H9 (cell line): Measurements from ENCODE around the gene SLC35F2. TPM values are rescaled to one million over a fixed set of nuclear protein-coding genes. Genes with fewer than 3 reads are reported as not detected.

Source experiments
- DNase-seq: peaks from one replicate; pipeline ENCODE4 v3.0.0-alpha.2; 2017
- H2AFZ ChIP-seq: one replicate; pipeline ENCODE4 v1.6.1; 2013; ENCODE audit warnings: mild to moderate bottlenecking, low read length, control low read depth, moderate library complexity
- H2AK5ac ChIP-seq: 2 replicates; pipeline ENCODE4 v1.6.1; 2013; ENCODE audit warnings: low read length, control low read depth, mixed read lengths; ENCODE audit not compliant: insufficient read length
- H2BK120ac ChIP-seq: one replicate; pipeline ENCODE4 v1.6.1; 2013; ENCODE audit warnings: low read depth, mild to moderate bottlenecking, low read length, control low read depth, inconsistent platforms; ENCODE audit not compliant: poor library complexity, severe bottlenecking
- H2BK12ac ChIP-seq: 2 replicates; pipeline ENCODE4 v1.6.1; 2013; ENCODE audit warnings: low read length, control low read depth, mixed read lengths, low read depth; ENCODE audit not compliant: insufficient read length
- H2BK15ac ChIP-seq: 2 replicates; pipeline ENCODE4 v1.6.1; 2013; ENCODE audit warnings: low read depth, low read length, control low read depth
- H2BK20ac ChIP-seq: one replicate; pipeline ENCODE4 v1.6.1; 2013; ENCODE audit warnings: low read depth, mild to moderate bottlenecking, low read length, control low read depth, inconsistent platforms; ENCODE audit not compliant: poor library complexity, severe bottlenecking
- H2BK5ac ChIP-seq: 2 replicates; pipeline ENCODE4 v1.6.1; 2013; ENCODE audit warnings: low read length, control low read depth, mixed read lengths; ENCODE audit not compliant: insufficient read length
- H3K14ac ChIP-seq: 2 replicates; pipeline ENCODE4 v1.6.1; 2013; ENCODE audit warnings: low read length, control low read depth; ENCODE audit not compliant: insufficient read depth
- H3K18ac ChIP-seq: 2 replicates; pipeline ENCODE4 v1.6.1; 2013; ENCODE audit warnings: low read depth, mild to moderate bottlenecking, mixed read lengths, low read length, control low read depth; ENCODE audit not compliant: insufficient read length
- H3K23ac ChIP-seq: 2 replicates; pipeline ENCODE4 v1.6.1; 2013; ENCODE audit warnings: low read length, control low read depth, mixed read lengths, low read depth; ENCODE audit not compliant: insufficient read length
- H3K23me2 ChIP-seq: 2 replicates; pipeline ENCODE4 v1.6.1; 2013; ENCODE audit warnings: low read depth, mild to moderate bottlenecking, mixed read lengths, low read length, control low read depth; ENCODE audit not compliant: insufficient read length, poor library complexity, severe bottlenecking
- H3K27ac ChIP-seq: 2 replicates; pipeline ENCODE4 v1.5.1; 2013; ENCODE audit warnings: low read length, control low read depth, mixed read lengths, low read depth; ENCODE audit not compliant: insufficient read length
- H3K27me3 ChIP-seq: 2 replicates; pipeline ENCODE4 v1.6.1; 2013; ENCODE audit warnings: low read length, control low read depth, inconsistent platforms; ENCODE audit not compliant: insufficient read depth
- H3K4ac ChIP-seq: 2 replicates; pipeline ENCODE4 v1.6.1; 2013; ENCODE audit warnings: low read depth, mild to moderate bottlenecking, control low read depth, inconsistent platforms, low read length, moderate library complexity
- H3K4me1 ChIP-seq: 2 replicates; pipeline ENCODE4 v1.6.1; 2013; ENCODE audit warnings: low read length, control low read depth, inconsistent platforms; ENCODE audit not compliant: insufficient read depth
- H3K4me2 ChIP-seq: 2 replicates; pipeline ENCODE4 v1.6.1; 2013; ENCODE audit warnings: low read length, control low read depth, mixed read lengths; ENCODE audit not compliant: insufficient read length, insufficient read depth
- H3K56ac ChIP-seq: 2 replicates; pipeline ENCODE4 v1.6.1; 2013; ENCODE audit warnings: low read depth, mild to moderate bottlenecking, mixed read lengths, low read length, control low read depth; ENCODE audit not compliant: insufficient read length
- H3K79me1 ChIP-seq: 2 replicates; pipeline ENCODE4 v1.6.1; 2013; ENCODE audit warnings: low read depth, mild to moderate bottlenecking, moderate library complexity, low read length, control low read depth, inconsistent platforms; ENCODE audit not compliant: insufficient read depth, poor library complexity, severe bottlenecking
- H3K79me2 ChIP-seq: 2 replicates; pipeline ENCODE4 v1.6.1; 2013; ENCODE audit warnings: low read length, control low read depth, inconsistent platforms; ENCODE audit not compliant: insufficient read depth
- H3K9ac ChIP-seq: 2 replicates; pipeline ENCODE4 v1.6.1; 2013; ENCODE audit warnings: low read length, control low read depth, mixed read lengths; ENCODE audit not compliant: insufficient read length; ENCODE audit errors: extremely low read depth
- H3K9me3 ChIP-seq: one replicate; pipeline ENCODE4 v1.6.1; 2013; ENCODE audit warnings: low read depth, low read length, inconsistent platforms; ENCODE audit not compliant: control insufficient read depth
- H3T11ph ChIP-seq: one replicate; pipeline ENCODE4 v1.6.1; 2013; ENCODE audit warnings: mild to moderate bottlenecking, low read length, control low read depth, inconsistent platforms
- H4K20me1 ChIP-seq: one replicate; pipeline ENCODE4 v1.6.1; 2013; ENCODE audit not compliant: control insufficient read depth, insufficient read length, insufficient read depth
- H4K5ac ChIP-seq: 2 replicates; pipeline ENCODE4 v1.6.1; 2013; ENCODE audit warnings: low read depth, mild to moderate bottlenecking, mixed read lengths, low read length, control low read depth; ENCODE audit not compliant: insufficient read length
- H4K8ac ChIP-seq: replicated peaks from 2 replicates; pipeline ENCODE4 v1.6.1; 2013; ENCODE audit warnings: low read length, control low read depth, mixed read lengths, low read depth; ENCODE audit not compliant: insufficient read length
- H4K91ac ChIP-seq: 2 replicates; pipeline ENCODE4 v1.6.1; 2013; ENCODE audit warnings: low read depth, mild to moderate bottlenecking, moderate library complexity, mixed read lengths, low read length, control low read depth; ENCODE audit not compliant: insufficient read length
- H3K27ac Mint-ChIP-seq, 3 experiments: 2 replicates in 2 of 3; 3 replicates in 1 of 3; pipeline ENCODE4 v1.8.0; 2020 to 2021; ENCODE audit warnings: mixed read lengths in 3 of 3, mild to moderate bottlenecking in 1 of 3, moderate library complexity in 1 of 3
- H3K27me3 Mint-ChIP-seq: 2 replicates; pipeline ENCODE4 v1.8.0; 2021; ENCODE audit warnings: low read depth, mild to moderate bottlenecking, moderate library complexity, mixed read lengths
- H3K36me3 Mint-ChIP-seq, 3 experiments: 2 replicates in 2 of 3; 3 replicates in 1 of 3; pipeline ENCODE4 v1.8.0; 2020 to 2021; ENCODE audit warnings: low read depth in 3 of 3, mixed read lengths in 3 of 3; ENCODE audit not compliant: insufficient read depth in 1 of 3
- H3K4me1 Mint-ChIP-seq, 2 experiments: 2 replicates each; pipeline ENCODE4 v1.8.0; 2020; ENCODE audit warnings: mixed read lengths in 2 of 2
- H3K4me3 Mint-ChIP-seq, 2 experiments: 2 replicates in 1 of 2; 3 replicates in 1 of 2; pipeline ENCODE4 v1.8.0; 2020 to 2021; ENCODE audit warnings: mild to moderate bottlenecking in 2 of 2, mixed read lengths in 2 of 2, moderate library complexity in 1 of 2
- H3K9me3 Mint-ChIP-seq, 2 experiments: 2 replicates in 1 of 2; 3 replicates in 1 of 2; pipeline ENCODE4 v1.8.0; 2020; ENCODE audit warnings: mild to moderate bottlenecking in 2 of 2, mixed read lengths in 2 of 2, moderate library complexity in 1 of 2
- CTCF ChIP-seq: fragments of 200-600 bp; sonication (generic); conservative IDR thresholded peaks from 3 replicates; pipeline ENCODE4 v1.8.0; 2021; ENCODE audit warnings: antibody characterized with exemption, mild to moderate bottlenecking
- WGBS: extraction: QIAGEN DNeasy Blood & Tissue Kit; methylation state at CpG from one replicate; pipeline ENCODE4 v1.1.7; 2013; ENCODE audit warnings: missing lambda C conversion rate, low lambda C conversion rate, mixed read lengths; ENCODE audit not compliant: insufficient read length; ENCODE audit errors: extremely low coverage; 5-methylcytosine and 5-hydroxymethylcytosine counted together
- total RNA-seq: library from RNA; stranded (reverse); gene quantifications from 2 replicates; pipeline ENCODE4 v1.2.1, GENCODE V29; 2021

The SLC35F2 gene
- total RNA-seq, 1 experiment from 2014 or later, result 24.0 TPM

GRCh38 chr11:107783121-107783520 is 75.5 kb downstream of the SLC35F2 start:
- Histone ChIP-seq H3K4me1 (no peaks in the 10 kb centered on the region), H3K4ac (no peak overlapping the region), H3K14ac (no peak overlapping the region), H2BK12ac (no peak overlapping the region), H2BK15ac (no peak overlapping the region), H3K27me3 (no peaks in the 10 kb centered on the region), H2AFZ (no peak overlapping the region), H3K4me2 (no peak overlapping the region), H2BK5ac (no peak overlapping the region), H4K20me1 (no peaks in the 10 kb centered on the region), H3K27ac (no peak overlapping the region), H4K5ac (no peak overlapping the region), H2AK5ac (no peak overlapping the region), H3K9ac (no peak overlapping the region), H3K79me1 (no peaks in the 10 kb centered on the region), H3K9me3 (no peaks in the 10 kb centered on the region), H3K79me2 (no peaks in the 10 kb centered on the region), H2BK20ac (no peak overlapping the region), H3K18ac (no peak overlapping the region), H3K23ac (no peak overlapping the region), H3K23me2 (no peaks in the 10 kb centered on the region), H4K91ac (no peak overlapping the region), H4K8ac (no peak overlapping the region), H3K56ac (no peak overlapping the region), H3T11ph (no peak overlapping the region), H2BK120ac (no peak overlapping the region)
- no CpG with 5 or more reads among the region's 4 CpGs for WGBS
- H3K27ac Mint-ChIP-seq, result no peak overlapping the region
- no peak for DNase-seq
- no peaks in the 10 kb centered on the region for H3K36me3 Mint-ChIP-seq
- H3K4me3 Mint-ChIP-seq, result no peak overlapping the region
- no peaks in the 10 kb centered on the region for H3K9me3 Mint-ChIP-seq
- H3K27me3 Mint-ChIP-seq, result peaks cover 1% of the 10 kb centered on the region
- H3K4me1 Mint-ChIP-seq, result peaks cover 9 to 15% of the 10 kb centered on the region in 2 experiments
- no peak for TF ChIP-seq CTCF
